ENCODE measurements around the gene SLFN13.
"Not testable (repeated sequence)": the region's sequence is repeated elsewhere in the genome, so short reads cannot be mapped to it uniquely, and the experiment has no call there.

SLFN13 gene

GRCh38 chr17:35404360-35404759, 44.2 kb downstream of the SLFN13 start:
- no peaks in the 10 kb centered on the region for H3K4me1 Mint-ChIP-seq

GRCh38 chr17:35393783-35394182, 54.8 kb downstream of the SLFN13 start:
- H3K36me3 Mint-ChIP-seq; H3K9me3 Mint-ChIP-seq; H3K4me3 Mint-ChIP-seq; ATAC-seq; DNase-seq (ENCODE audit: low spot score in 2 of 2); H3K4me1 Mint-ChIP-seq; H3K27ac Mint-ChIP-seq: not testable (repeated sequence)

More at GRCh38 chr17:35404360-35404759, 44.2 kb downstream of the SLFN13 start:
- Mint-ChIP-seq H3K9me3 (no peaks in the 10 kb centered on the region), H3K36me3 (no peaks in the 10 kb centered on the region), H3K4me3 (no peak overlapping the region), H3K27ac (no peak overlapping the region)
- ATAC-seq: peak; percentile 79
- no peak for DNase-seq (ENCODE audit: low spot score in 2 of 2)

DNA sequence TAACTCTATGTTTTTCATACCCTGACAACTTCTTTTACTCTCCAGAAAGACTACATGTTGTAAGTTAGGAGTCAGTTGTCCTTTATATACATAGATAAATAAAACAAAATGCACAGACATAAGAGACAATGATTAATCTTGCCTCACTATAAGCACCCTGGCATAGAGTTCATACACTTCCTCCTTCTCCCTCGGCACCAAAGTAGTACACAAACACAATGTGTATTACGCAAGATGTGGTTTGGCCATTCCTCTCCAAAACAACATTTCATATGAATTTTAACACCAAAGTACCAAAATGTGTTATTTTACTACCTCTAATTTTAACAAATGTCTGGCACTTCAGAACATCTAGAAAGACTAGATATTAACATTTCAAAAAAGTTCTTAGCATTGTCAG, 57.9 kb downstream of the SLFN13 start:
- ATAC-seq (no peak), DNase-seq (ENCODE audit: low spot score in 2 of 2) (no peak)
- no peak overlapping the region for H3K27ac Mint-ChIP-seq
- no peaks in the 10 kb centered on the region for H3K36me3 Mint-ChIP-seq
- H3K4me1 Mint-ChIP-seq: no peaks in the 10 kb centered on the region
- no peak overlapping the region for H3K4me3 Mint-ChIP-seq
- no peaks in the 10 kb centered on the region for H3K9me3 Mint-ChIP-seq

- H3K4me1 Mint-ChIP-seq: no peaks in the 10 kb centered on the region
- ATAC-seq (no peak), DNase-seq (ENCODE audit: low spot score in 2 of 2) (no peak)
- H3K36me3 Mint-ChIP-seq: no peaks in the 10 kb centered on the region
- no peak overlapping the region for H3K27ac Mint-ChIP-seq
- H3K4me3 Mint-ChIP-seq: no peak overlapping the region
- no peaks in the 10 kb centered on the region for H3K9me3 Mint-ChIP-seq
Observed at GRCh38 chr17:35390156-35390555, 58.4 kb downstream of the SLFN13 start.

GRCh38 chr17:35387496-35387895, 61.1 kb downstream of the SLFN13 start:
- ATAC-seq (no peak), DNase-seq (ENCODE audit: low spot score in 2 of 2) (no peak)
- no peaks in the 10 kb centered on the region for H3K36me3 Mint-ChIP-seq
- H3K4me3 Mint-ChIP-seq: no peak overlapping the region
- H3K9me3 Mint-ChIP-seq: peaks cover 6% of the 10 kb centered on the region
- H3K4me1 Mint-ChIP-seq: peaks cover 12% of the 10 kb centered on the region
- H3K27ac Mint-ChIP-seq: no peak overlapping the region

All from stimulated activated effector memory CD8-positive, alpha-beta T cell treated with anti-CD3 and anti-CD28 coated beads, Interleukin-12 subunit alpha, Interleukin-12 subunit beta, amount 100 ng/mL, for 72 hours (primary cell).